ENCODE measurements around the gene KBTBD2. TPM values are rescaled to one million over a fixed set of nuclear protein-coding genes. Genes with fewer than 3 reads are reported as not detected.
"Not testable (repeated sequence)": the region's sequence is repeated elsewhere in the genome, so short reads cannot be mapped to it uniquely, and the experiment has no call there.

KBTBD2 gene
- polyA plus RNA-seq, 3 donors, result 23.7 to 48.4 (median 33.9) TPM

GRCh38 chr7:32900433-32900995 lies 9.0 kb upstream of the KBTBD2 start:
- Mint-ChIP-seq H3K4me3 (no peak overlapping the region), H3K4me1 (peaks cover 6% of the 10 kb centered on the region), H3K27ac (no peak overlapping the region), H3K36me3 (no peaks in the 10 kb centered on the region), H3K27me3 (ENCODE audit: low read depth in 3 of 3) (peaks cover 3 to 4% (median 4%) of the 10 kb centered on the region in 3 donors), H3K9me3 (peaks cover 0 to 3% (median 0%) of the 10 kb centered on the region in 7 donors)
- Histone ChIP-seq H3K4me2 (replicated peaks; ENCODE audit: extremely low read depth, low read length, poor library complexity, severe bottlenecking) (no peak overlapping the region), H4K20me1 (ENCODE audit: insufficient read depth, low read length) (no peaks in the 10 kb centered on the region), H3K9ac (ENCODE audit: insufficient read depth, low read length, poor library complexity, severe bottlenecking) (no peak overlapping the region), H3K27me3 (ENCODE audit: control insufficient read depth in 2 of 2, insufficient read depth in 2 of 2, low read length in 2 of 2) (no peaks in the 10 kb centered on the region), H3K9me3 (replicated peaks in 1 of 2; ENCODE audit: control insufficient read depth in 1 of 2, insufficient read depth in 1 of 2, low read length in 2 of 2) (no peaks in the 10 kb centered on the region), H3K4me1 (ENCODE audit: control insufficient read depth in 1 of 2, insufficient read depth in 2 of 2, low read length in 2 of 2) (peaks cover 0 to 6% of the 10 kb centered on the region in 2 donors), H3K4me3 (replicated peaks in 1 of 3; ENCODE audit: low read depth in 2 of 3, low read length in 3 of 3) (no peak overlapping the region), H2AFZ (ENCODE audit: insufficient read depth, low read depth, low read length, poor library complexity, severe bottlenecking) (peak overlapping the region; percentile 17), H3K79me2 (ENCODE audit: insufficient read depth, low read length) (no peaks in the 10 kb centered on the region), H3K36me3 (replicated peaks in 1 of 2; ENCODE audit: control insufficient read depth in 1 of 2, insufficient read depth in 2 of 2, low read length in 2 of 2) (no peaks in the 10 kb centered on the region), H3K27ac (ENCODE audit: low read depth in 1 of 2, low read length in 2 of 2) (no peak overlapping the region)
- intact Hi-C loops (cut with micrococcal nuclease), result no loop called here
- no CpG with 5 or more reads among the region's 4 CpGs for WGBS (ENCODE audit: insufficient coverage)
- TF ChIP-seq CTCF (IDR thresholded peaks at IDR 0.05), result no peak
- DNase-seq, result no peak

- H3K27ac Mint-ChIP-seq; H3K4me3 Mint-ChIP-seq; H3K79me2 ChIP-seq (ENCODE audit: insufficient read depth, low read length); H3K27me3 Mint-ChIP-seq (ENCODE audit: low read depth in 3 of 3); H3K9ac ChIP-seq (ENCODE audit: insufficient read depth, low read length, poor library complexity, severe bottlenecking); H3K9me3 ChIP-seq (replicated peaks in 1 of 2; ENCODE audit: control insufficient read depth in 1 of 2, insufficient read depth in 1 of 2, low read length in 2 of 2); H3K36me3 Mint-ChIP-seq; H3K9me3 Mint-ChIP-seq; H2AFZ ChIP-seq (ENCODE audit: insufficient read depth, low read depth, low read length, poor library complexity, severe bottlenecking); H3K4me2 ChIP-seq (replicated peaks; ENCODE audit: extremely low read depth, low read length, poor library complexity, severe bottlenecking); H3K4me3 ChIP-seq (replicated peaks in 1 of 3; ENCODE audit: low read depth in 2 of 3, low read length in 3 of 3); H3K27ac ChIP-seq (ENCODE audit: low read depth in 1 of 2, low read length in 2 of 2); H3K27me3 ChIP-seq (ENCODE audit: control insufficient read depth in 2 of 2, insufficient read depth in 2 of 2, low read length in 2 of 2); H3K36me3 ChIP-seq (replicated peaks in 1 of 2; ENCODE audit: control insufficient read depth in 1 of 2, insufficient read depth in 2 of 2, low read length in 2 of 2); DNase-seq; H4K20me1 ChIP-seq (ENCODE audit: insufficient read depth, low read length): not testable (repeated sequence)
- peaks cover 12% of the 10 kb centered on the region for H3K4me1 Mint-ChIP-seq
- intact Hi-C loops (cut with micrococcal nuclease), result loop anchor here (10.0 kb wide), 2 partner anchors 227 to 403 kb away; partner anchors contain the start of genes AVL9 (in 1 of the 2), BBS9 (in 1 of the 2) and LSM5 (in 1 of the 2)
- H3K4me1 ChIP-seq (ENCODE audit: control insufficient read depth in 1 of 2, insufficient read depth in 2 of 2, low read length in 2 of 2), result peaks cover 10% of the 10 kb centered on the region in 2 donors
- 92% methylated on average over 2 of the region's 6 CpGs for WGBS (ENCODE audit: insufficient coverage)
Observed at GRCh38 chr7:32897376-32897775, 5.8 kb upstream of the KBTBD2 start.
